H1 (cell line): Measurements from ENCODE around the gene SSX2IP.

Experiments
- EP300 ChIP-seq, 2 experiments: IDR thresholded peaks; 1 replicate in 1 of 2; 2 replicates in 1 of 2; pipeline ENCODE4 v1.6.1; 2011 to 2012; ENCODE audit warnings: low read depth in 2 of 2, low read length in 2 of 2, mild to moderate bottlenecking in 2 of 2, borderline replicate concordance in 1 of 2, inconsistent platforms in 1 of 2, moderate library complexity in 1 of 2
- POLR2A ChIP-seq, 2 experiments: IDR thresholded peaks; 1 replicate in 1 of 2; 2 replicates in 1 of 2; pipeline ENCODE4 v1.6.1; 2011; ENCODE audit warnings: low read depth in 2 of 2, low read length in 2 of 2, mild to moderate bottlenecking in 2 of 2; ENCODE audit errors: control extremely low read depth in 1 of 2
- POLR2AphosphoS5 ChIP-seq: IDR thresholded peaks from 2 replicates; pipeline ENCODE4 v1.6.1; 2011; ENCODE audit warnings: low read depth, low read length
- RXRA ChIP-seq: IDR thresholded peaks from 2 replicates; pipeline ENCODE4 v1.6.1; 2011; ENCODE audit warnings: low read depth, mild to moderate bottlenecking, low read length, moderate library complexity; ENCODE audit not compliant: insufficient read depth
- SIN3A ChIP-seq, 2 experiments: IDR thresholded peaks in 1 of 2; conservative IDR thresholded peaks in 1 of 2; 2 replicates each; pipeline ENCODE4 v1.6.1; 2011 to 2012; ENCODE audit warnings: low read length in 2 of 2, improper control_type of control experiment in 1 of 2, low read depth in 1 of 2, mild to moderate bottlenecking in 1 of 2
- SP4 ChIP-seq: IDR thresholded peaks from 2 replicates; pipeline ENCODE4 v1.6.1; 2012; ENCODE audit warnings: low read length, inconsistent platforms
- TCF12 ChIP-seq: IDR thresholded peaks from 2 replicates; pipeline ENCODE4 v1.6.1; 2011; ENCODE audit warnings: low read depth, mild to moderate bottlenecking, low read length
- TF ChIP-seq, protein P1 (sequence below), 3 experiments: IDR thresholded peaks; 1 replicate in 2 of 3; 2 replicates in 1 of 3; pipeline versions ENCODE4 v1.5.1 to v1.6.1; 2011; ENCODE audit warnings: low read length in 3 of 3, mild to moderate bottlenecking in 3 of 3, inconsistent platforms in 2 of 3, low read depth in 1 of 3, moderate library complexity in 1 of 3; ENCODE audit not compliant: insufficient read depth in 1 of 3; ENCODE audit errors: control extremely low read depth in 1 of 3
- TF ChIP-seq, protein P2 (sequence below): IDR thresholded peaks from 2 replicates; pipeline ENCODE4 v1.6.1; 2011; ENCODE audit warnings: low read length, improper control_type of control experiment

GRCh38 chr1:84677415-84678099 lies 12.7 kb downstream of the SSX2IP start:
- TF ChIP-seq, protein P1, sequence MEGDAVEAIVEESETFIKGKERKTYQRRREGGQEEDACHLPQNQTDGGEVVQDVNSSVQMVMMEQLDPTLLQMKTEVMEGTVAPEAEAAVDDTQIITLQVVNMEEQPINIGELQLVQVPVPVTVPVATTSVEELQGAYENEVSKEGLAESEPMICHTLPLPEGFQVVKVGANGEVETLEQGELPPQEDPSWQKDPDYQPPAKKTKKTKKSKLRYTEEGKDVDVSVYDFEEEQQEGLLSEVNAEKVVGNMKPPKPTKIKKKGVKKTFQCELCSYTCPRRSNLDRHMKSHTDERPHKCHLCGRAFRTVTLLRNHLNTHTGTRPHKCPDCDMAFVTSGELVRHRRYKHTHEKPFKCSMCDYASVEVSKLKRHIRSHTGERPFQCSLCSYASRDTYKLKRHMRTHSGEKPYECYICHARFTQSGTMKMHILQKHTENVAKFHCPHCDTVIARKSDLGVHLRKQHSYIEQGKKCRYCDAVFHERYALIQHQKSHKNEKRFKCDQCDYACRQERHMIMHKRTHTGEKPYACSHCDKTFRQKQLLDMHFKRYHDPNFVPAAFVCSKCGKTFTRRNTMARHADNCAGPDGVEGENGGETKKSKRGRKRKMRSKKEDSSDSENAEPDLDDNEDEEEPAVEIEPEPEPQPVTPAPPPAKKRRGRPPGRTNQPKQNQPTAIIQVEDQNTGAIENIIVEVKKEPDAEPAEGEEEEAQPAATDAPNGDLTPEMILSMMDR (IDR thresholded peaks at IDR 0.05; ENCODE audit: control extremely low read depth in 1 of 3, insufficient read depth in 1 of 3, low read depth in 1 of 3, low read length in 3 of 3), result no peak
- no peak for TF ChIP-seq TCF12
- TF ChIP-seq, protein P2, sequence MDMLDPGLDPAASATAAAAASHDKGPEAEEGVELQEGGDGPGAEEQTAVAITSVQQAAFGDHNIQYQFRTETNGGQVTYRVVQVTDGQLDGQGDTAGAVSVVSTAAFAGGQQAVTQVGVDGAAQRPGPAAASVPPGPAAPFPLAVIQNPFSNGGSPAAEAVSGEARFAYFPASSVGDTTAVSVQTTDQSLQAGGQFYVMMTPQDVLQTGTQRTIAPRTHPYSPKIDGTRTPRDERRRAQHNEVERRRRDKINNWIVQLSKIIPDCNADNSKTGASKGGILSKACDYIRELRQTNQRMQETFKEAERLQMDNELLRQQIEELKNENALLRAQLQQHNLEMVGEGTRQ, result no peak
- TF ChIP-seq SIN3A (conservative IDR thresholded peaks at IDR 0.05 in 1 of 2, IDR thresholded peaks at IDR 0.05 in 1 of 2; ENCODE audit: low read depth in 1 of 2, low read length in 2 of 2), result no peak
- no peak for TF ChIP-seq POLR2AphosphoS5
- TF ChIP-seq POLR2A (IDR thresholded peaks at IDR 0.05; ENCODE audit: control extremely low read depth in 1 of 2, low read depth in 2 of 2, low read length in 2 of 2), result no peak
- TF ChIP-seq SP4, result no peak
- TF ChIP-seq RXRA, result no peak
- no peak for TF ChIP-seq EP300 (IDR thresholded peaks at IDR 0.05; ENCODE audit: borderline replicate concordance in 1 of 2, low read depth in 2 of 2, low read length in 2 of 2)
